ENCODE measurements around the gene FBXO2. TPM values are rescaled to one million over a fixed set of nuclear protein-coding genes. Genes with fewer than 3 reads are reported as not detected.

Gene FBXO2
- polyA plus RNA-seq, 4 donors: 5.7 to 128 (median 45.3) TPM

- Histone ChIP-seq H3K36me3 (ENCODE audit: control insufficient read depth in 3 of 3, insufficient read depth in 2 of 3, low read depth in 1 of 3, low read length in 3 of 3) (no peaks in the 10 kb centered on the region), H3K27ac (ENCODE audit: low read depth in 1 of 3, low read length in 2 of 3) (no peak overlapping the region), H3K4me3 (ENCODE audit: low read depth in 1 of 3, low read length in 3 of 3) (no peak overlapping the region), H3K4me1 (ENCODE audit: control insufficient read depth in 3 of 3, insufficient read depth in 2 of 3, low read depth in 1 of 3, low read length in 2 of 3) (no peaks in the 10 kb centered on the region), H3K9me3 (ENCODE audit: control insufficient read depth in 2 of 2, insufficient read depth in 1 of 2, low read depth in 1 of 2, low read length in 1 of 2) (no peaks in the 10 kb centered on the region), H3K27me3 (ENCODE audit: control insufficient read depth in 3 of 3, insufficient read depth in 3 of 3, low read length in 3 of 3) (peaks cover 0 to 6% (median 4%) of the 10 kb centered on the region in 3 donors)
- DNase-seq: no peak
- no peak for FAIRE-seq
- WGBS, 3 donors: 66 to 72% (median 72%) methylated on average over 6 of the region's 6 CpGs
Measured at GRCh38 chr1:11599891-11600576, 54.2 kb downstream of the FBXO2 start.

- Histone ChIP-seq H3K27ac (ENCODE audit: low read depth in 1 of 3, low read length in 2 of 3) (no peak overlapping the region), H3K36me3 (ENCODE audit: control insufficient read depth in 3 of 3, insufficient read depth in 2 of 3, low read depth in 1 of 3, low read length in 3 of 3) (no peaks in the 10 kb centered on the region), H3K4me3 (ENCODE audit: low read depth in 1 of 3, low read length in 3 of 3) (no peak overlapping the region), H3K27me3 (ENCODE audit: control insufficient read depth in 3 of 3, insufficient read depth in 3 of 3, low read length in 3 of 3) (peaks cover 0 to 6% (median 6%) of the 10 kb centered on the region in 3 donors), H3K4me1 (ENCODE audit: control insufficient read depth in 3 of 3, insufficient read depth in 2 of 3, low read depth in 1 of 3, low read length in 2 of 3) (no peaks in the 10 kb centered on the region), H3K9me3 (ENCODE audit: control insufficient read depth in 2 of 2, insufficient read depth in 1 of 2, low read depth in 1 of 2, low read length in 1 of 2) (no peaks in the 10 kb centered on the region)
- 61 to 75% (median 73%) methylated on average over 5 of the region's 5 CpGs for WGBS, 3 donors
- no peak for DNase-seq
- no peak for FAIRE-seq
Measured at GRCh38 chr1:11598461-11598860, 55.8 kb downstream of the FBXO2 start.

Other genes with a start within 250 kb of the FBXO2 start
- under 1 TPM in 2 of 4 donors, not detected in 2; 0.54 to 0.61 TPM for gene DISP3, start 175.3 kb downstream of the FBXO2 start, polyA plus RNA-seq
- 10 to 100 TPM; 11.0 to 32.4 (median 27.8) TPM for gene FBXO44, start 448 bp upstream of the FBXO2 start, polyA plus RNA-seq
- gene FBXO6, start 9.8 kb upstream of the FBXO2 start, polyA plus RNA-seq: 10 to 100 TPM; 10.2 to 41.6 (median 27.2) TPM
- 10 to 100 TPM; 17.2 to 34.6 (median 27.6) TPM for gene MAD2L2, start 26.7 kb upstream of the FBXO2 start, polyA plus RNA-seq
- under 1 TPM in 2 of 4 donors, not detected in 2; 0.07 to 0.15 TPM for gene DRAXIN, start 37.3 kb upstream of the FBXO2 start, polyA plus RNA-seq
- gene AGTRAP, start 81.7 kb upstream of the FBXO2 start, polyA plus RNA-seq: 10 to 100 TPM in 2 of 4 donors, 1 to 10 TPM in 2; 5.6 to 54.9 (median 19.2) TPM
- 1 to 10 TPM in 3 of 4 donors, under 1 TPM in 1; 0.10 to 2.4 (median 1.4) TPM for gene C1orf167, start 107.8 kb upstream of the FBXO2 start, polyA plus RNA-seq
- gene MTHFR, start 151.5 kb upstream of the FBXO2 start, polyA plus RNA-seq: 10 to 100 TPM; 11.2 to 20.1 (median 15.4) TPM
- gene CLCN6, start 151.8 kb upstream of the FBXO2 start, polyA plus RNA-seq: 10 to 100 TPM in 3 of 4 donors, 1 to 10 TPM in 1; 9.2 to 20.9 (median 12.1) TPM
- gene NPPA, start 193.4 kb upstream of the FBXO2 start, polyA plus RNA-seq: 10 to 100 TPM in 1 of 4 donors, 1 to 10 TPM in 1, under 1 TPM in 1, not detected in 1; 0.68 to 22.4 (median 1.4) TPM
- gene NPPB, start 204.5 kb upstream of the FBXO2 start, polyA plus RNA-seq: 100 to 1,000 TPM in 1 of 4 donors, 10 to 100 TPM in 1, under 1 TPM in 1, not detected in 1; 0.39 to 145 (median 19.7) TPM

Measured in small intestine (tissue), 7 donors.